Activated T-cell treated with anti-CD3 and anti-CD28 coated beads for 24 hours (primary cell): ENCODE data around the gene RP9.

Experiments used
- DNase-seq: peaks from one replicate; pipeline ENCODE4 v3.0.0-alpha.2; 2020; ENCODE audit warnings: low read depth

The RP9 gene

GRCh38 chr7:33062023-33062781, 47.0 kb downstream of the RP9 start, which contains the start of gene NT5C3A:
Gene NT5C3A (minus strand): TSS chr7:33062776. CDS start chr7:33062705, 71 bp downstream.
- DNase-seq: peak; percentile 4

- no peak for DNase-seq
Measured at GRCh38 chr7:33061282-33061937, 47.8 kb downstream of the RP9 start.

GRCh38 chr7:33059635-33060034, 49.6 kb downstream of the RP9 start:
- no peak for DNase-seq

GRCh38 chr7:33055158-33055557, 54.0 kb downstream of the RP9 start:
- no peak for DNase-seq

- DNase-seq: no peak
Measured at GRCh38 chr7:33054261-33054964, 54.8 kb downstream of the RP9 start.

GRCh38 chr7:33053721-33054120, 55.5 kb downstream of the RP9 start:
- DNase-seq: no peak

GRCh38 chr7:33050535-33051318, 58.5 kb downstream of the RP9 start:
- no peak for DNase-seq

- DNase-seq: no peak
Measured at GRCh38 chr7:33048704-33049103, 60.5 kb downstream of the RP9 start.

GRCh38 chr7:33048257-33048656, 60.9 kb downstream of the RP9 start:
- no peak for DNase-seq

- no peak for DNase-seq
Measured at GRCh38 chr7:33044986-33045385, 64.2 kb downstream of the RP9 start.
